NCI-H524 treated with DMSO at 0.1 percent for 48 hours (cell line): ENCODE data around the gene ALX4.

Experiments used
- DNase-seq: peaks from one replicate; lab custom pipeline; 2025; lab: John Stamatoyannopoulos, UW

ALX4 gene

GRCh38 chr11:44315947-44316658 is 6.2 kb upstream of the ALX4 start:
- DNase-seq, result no peak

GRCh38 chr11:44314733-44315132 is 4.8 kb upstream of the ALX4 start:
- no peak for DNase-seq

- DNase-seq, result no peak
These were observed 4.0 kb upstream of the ALX4 start for GRCh38 chr11:44313761-44314489.

- DNase-seq, result peak; percentile 70
These were observed 2.9 kb upstream of the ALX4 start for GRCh38 chr11:44312876-44313275.

GRCh38 chr11:44311339-44312261 is 1.7 kb upstream of the ALX4 start:
- DNase-seq, result no peak

DNA sequence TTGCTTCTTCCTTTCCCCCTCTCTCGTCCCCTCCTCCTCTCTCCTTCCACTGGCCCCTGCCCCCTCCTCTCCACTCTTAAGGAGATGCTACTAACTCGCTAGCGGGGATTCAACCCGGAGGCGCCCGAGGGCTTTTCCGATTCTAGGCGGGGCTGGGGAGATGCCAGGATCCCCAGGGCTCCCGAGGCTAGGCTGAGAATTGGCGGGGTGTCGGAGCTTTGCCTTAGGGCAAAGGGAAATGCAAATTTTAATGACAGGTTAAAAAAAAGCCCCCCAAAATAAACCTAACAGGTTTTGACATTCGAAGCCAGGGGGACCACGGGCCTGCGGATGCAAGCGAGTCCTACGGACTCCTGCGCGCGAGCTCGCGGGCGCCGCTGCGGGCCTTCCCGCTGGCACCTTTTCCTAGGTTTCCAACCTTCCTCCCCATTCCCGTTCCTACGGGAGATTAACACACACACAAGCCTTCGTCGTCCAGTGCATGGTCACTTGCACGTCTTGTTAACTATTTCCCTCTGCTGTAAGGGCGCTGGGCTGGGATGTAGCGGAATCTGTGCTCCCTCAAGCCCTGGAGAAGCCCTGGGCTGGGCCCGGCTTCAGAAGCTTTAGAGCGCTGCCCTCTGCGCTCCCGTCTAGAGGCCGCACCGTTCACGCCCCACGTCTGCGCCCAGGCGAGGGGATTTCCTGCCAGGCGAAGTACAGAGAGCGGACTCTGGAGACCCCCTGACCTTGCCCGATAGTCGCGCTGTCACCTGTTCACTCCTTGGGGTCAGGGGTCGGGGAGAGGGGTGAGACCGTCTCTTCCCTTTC is 729 bp upstream of the ALX4 start:
- no peak for DNase-seq

DNA sequence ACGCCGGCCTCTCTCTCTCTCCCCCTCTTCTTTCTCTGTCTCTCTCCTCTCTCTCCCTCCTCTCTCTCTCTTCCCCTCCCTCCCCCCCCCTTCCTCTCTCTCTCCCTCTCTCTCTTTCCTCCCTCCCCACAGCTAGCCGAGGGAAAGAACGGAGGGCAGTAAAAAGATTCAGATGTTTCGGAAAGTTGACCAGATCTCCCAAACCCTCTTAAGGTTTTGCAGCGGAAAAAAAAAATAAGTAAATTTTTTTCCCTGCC is 195 bp upstream of the ALX4 start:
- DNase-seq, result no peak

- DNase-seq, result no peak
These were observed 939 bp downstream of the ALX4 start for GRCh38 chr11:44308923-44309477.

GRCh38 chr11:44308256-44308922 is 1.6 kb downstream of the ALX4 start:
- DNase-seq, result no peak

DNA sequence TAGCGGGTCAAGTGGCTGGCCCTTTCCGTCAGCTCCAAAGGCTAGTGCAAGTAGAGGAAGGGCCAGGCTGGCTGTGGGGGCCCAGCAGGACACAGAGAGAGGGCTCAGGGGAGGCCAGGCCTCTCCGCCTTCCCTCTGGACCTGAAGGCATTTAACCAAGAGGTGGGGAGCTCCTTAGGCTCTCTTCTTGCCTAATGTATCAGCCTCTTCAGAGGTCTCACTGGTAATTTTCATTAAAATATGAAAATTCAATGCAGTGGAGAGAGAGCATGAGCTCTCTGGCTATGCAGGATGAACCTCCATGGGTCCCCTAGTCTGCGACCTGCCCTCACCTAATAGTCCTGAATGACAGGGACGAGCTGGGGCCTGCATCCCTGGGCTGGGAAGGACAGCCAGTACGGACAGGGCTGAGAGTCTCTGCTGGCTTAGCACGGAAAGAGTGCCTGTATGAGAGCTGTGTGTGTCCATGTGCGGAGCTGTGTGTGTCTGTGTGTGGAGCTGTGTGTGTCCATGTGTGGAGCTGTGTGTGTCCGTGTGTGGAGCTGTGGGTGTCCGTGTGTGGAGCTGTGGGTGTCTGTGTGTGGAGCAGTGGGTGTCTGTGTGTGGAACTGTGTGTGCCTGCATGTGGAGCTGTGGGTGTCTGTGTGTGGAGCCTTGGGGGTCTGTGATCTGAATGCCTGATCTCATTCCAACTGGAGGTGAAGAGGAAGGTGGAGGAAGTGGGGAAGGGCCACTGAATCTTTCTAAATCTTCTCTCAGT is 2.4 kb downstream of the ALX4 start:
- no peak for DNase-seq

GRCh38 chr11:44306918-44307244 is 3.1 kb downstream of the ALX4 start:
- DNase-seq, result no peak

GRCh38 chr11:44306052-44306917 is 3.7 kb downstream of the ALX4 start:
- DNase-seq, result no peak

DNA sequence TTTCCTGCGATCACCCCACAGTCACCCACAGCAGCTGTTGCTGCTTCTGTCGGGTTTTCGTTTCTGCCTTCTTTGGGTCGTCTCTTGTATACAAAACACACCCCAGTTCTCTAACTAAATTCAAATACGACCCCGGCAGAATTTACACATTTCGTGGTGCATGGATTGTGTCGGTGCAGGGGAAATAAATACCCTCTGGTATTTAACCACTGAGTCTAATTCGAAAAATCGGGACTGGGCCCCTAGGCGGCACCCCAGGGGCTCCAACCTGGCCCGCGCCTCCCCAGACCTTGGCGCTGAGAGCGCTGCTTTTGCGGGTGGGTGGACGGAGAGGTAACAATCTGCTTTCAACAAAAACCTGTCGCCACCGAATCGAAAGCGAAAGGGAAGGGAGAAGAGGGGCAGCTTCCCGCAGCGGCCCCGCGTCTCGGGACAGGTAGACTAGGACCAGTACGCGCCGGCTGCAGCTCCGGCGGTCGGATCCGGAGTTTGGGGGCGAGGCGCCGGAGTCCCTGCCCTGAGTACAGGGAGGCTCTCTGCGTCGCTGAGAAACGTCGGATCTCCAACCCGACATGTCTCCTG is 4.4 kb downstream of the ALX4 start:
- DNase-seq, result no peak

GRCh38 chr11:44305026-44305469 is 4.9 kb downstream of the ALX4 start:
- DNase-seq, result no peak

- no peak for DNase-seq
These were observed 5.6 kb downstream of the ALX4 start for GRCh38 chr11:44304091-44305025.

GRCh38 chr11:44303401-44303938 is 6.5 kb downstream of the ALX4 start:
- no peak for DNase-seq

GRCh38 chr11:44301564-44302271 is 8.2 kb downstream of the ALX4 start:
- no peak for DNase-seq
